HG02759 (cell line): ENCODE measurements around the gene IL11.
"Not testable (repeated sequence)": the region's sequence is repeated elsewhere in the genome, so short reads cannot be mapped to it uniquely, and the experiment has no call there.

Source experiments
- ATAC-seq: cut with Tn5 transposase; IDR thresholded peaks from one replicate; pipeline ENCODE4 v1.9.1; 2021; ENCODE audit warnings: mild to moderate bottlenecking, moderate library complexity; ENCODE audit not compliant: unreplicated experiment

The IL11 gene

GRCh38 chr19:55370305-55370988, at the start of gene IL11:
IL11 (minus strand) TSS chr19:55370463; CDS start chr19:55370310, 153 bp downstream.
- ATAC-seq = no peak

- no peak for ATAC-seq
Observed at GRCh38 chr19:55419624-55420236, 49.5 kb upstream of the IL11 start.

GRCh38 chr19:55419103-55419502, 48.8 kb upstream of the IL11 start:
- no peak for ATAC-seq

GRCh38 chr19:55418185-55418584, 47.9 kb upstream of the IL11 start:
- ATAC-seq = no peak

GRCh38 chr19:55410168-55410567, 39.9 kb upstream of the IL11 start:
- ATAC-seq = no peak

- ATAC-seq = not testable (repeated sequence)
Observed at GRCh38 chr19:55409179-55409578, 38.9 kb upstream of the IL11 start.

GRCh38 chr19:55408533-55408872, 38.2 kb upstream of the IL11 start:
- ATAC-seq = no peak

- peak; percentile 82 for ATAC-seq
Observed at GRCh38 chr19:55407800-55408532, 37.7 kb upstream of the IL11 start.

GRCh38 chr19:55407550-55407799, 37.2 kb upstream of the IL11 start, which contains the start of gene UBE2S:
UBE2S (minus strand) TSS chr19:55407788; CDS start chr19:55407589, 199 bp downstream.
- not testable (repeated sequence) for ATAC-seq

GRCh38 chr19:55406826-55407549, 36.7 kb upstream of the IL11 start:
- ATAC-seq = peak; percentile 11

- no peak for ATAC-seq
Observed at GRCh38 chr19:55406091-55406825, 36.0 kb upstream of the IL11 start.

GRCh38 chr19:55405638-55406037, 35.4 kb upstream of the IL11 start:
- no peak for ATAC-seq

GRCh38 chr19:55402509-55402908, 32.2 kb upstream of the IL11 start:
- no peak for ATAC-seq

GRCh38 chr19:55401390-55401789, 31.1 kb upstream of the IL11 start:
- not testable (repeated sequence) for ATAC-seq

GRCh38 chr19:55400281-55401087, 30.2 kb upstream of the IL11 start:
- no peak for ATAC-seq

GRCh38 chr19:55398200-55398925, 28.1 kb upstream of the IL11 start:
- no peak for ATAC-seq

- no peak for ATAC-seq
Observed at GRCh38 chr19:55392820-55393761, 22.8 kb upstream of the IL11 start.
